ENCODE measurements around the gene DOK6.

DNA sequence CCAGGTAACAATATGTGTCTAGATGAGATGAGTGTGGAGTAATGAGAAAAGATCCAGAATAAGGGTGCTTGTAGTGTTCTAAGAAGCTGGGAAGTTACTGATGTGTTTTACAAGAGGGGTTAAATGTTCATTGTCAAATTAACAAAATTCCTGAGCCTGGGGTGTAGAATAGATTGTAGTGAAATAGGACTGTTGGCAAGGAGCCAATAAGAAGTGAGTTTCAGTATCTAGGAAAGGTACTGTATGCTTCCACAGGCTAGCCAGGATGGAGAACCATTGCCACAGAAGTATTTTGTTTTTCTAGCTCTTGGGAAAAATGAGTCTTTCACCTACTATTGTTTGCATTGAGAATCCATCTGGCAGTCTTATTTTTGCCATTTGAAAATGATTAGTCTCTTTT lies 10.5 kb downstream of the DOK6 start:
- TF ChIP-seq EZH2 (conservative IDR thresholded peaks at IDR 0.05; ENCODE audit: low read depth, low read length) (no peak), ZNF318 (CRISPR knock-in tag; IDR thresholded peaks at IDR 0.05) (no peak), MLLT10 (CRISPR knock-in tag; IDR thresholded peaks at IDR 0.05) (no peak), NKX3-1 (CRISPR knock-in tag; IDR thresholded peaks at IDR 0.05) (no peak), HOXA9 (CRISPR knock-in tag; IDR thresholded peaks at IDR 0.05; ENCODE audit: borderline replicate concordance) (no peak), ARNT (IDR thresholded peaks at IDR 0.05) (no peak), SP2 (CRISPR knock-in tag; IDR thresholded peaks at IDR 0.05) (no peak), BRF2 (CRISPR knock-in tag; IDR thresholded peaks at IDR 0.05) (no peak), ZNF629 (CRISPR knock-in tag; conservative IDR thresholded peaks at IDR 0.05) (no peak)
- TF ChIP-seq, protein P1, sequence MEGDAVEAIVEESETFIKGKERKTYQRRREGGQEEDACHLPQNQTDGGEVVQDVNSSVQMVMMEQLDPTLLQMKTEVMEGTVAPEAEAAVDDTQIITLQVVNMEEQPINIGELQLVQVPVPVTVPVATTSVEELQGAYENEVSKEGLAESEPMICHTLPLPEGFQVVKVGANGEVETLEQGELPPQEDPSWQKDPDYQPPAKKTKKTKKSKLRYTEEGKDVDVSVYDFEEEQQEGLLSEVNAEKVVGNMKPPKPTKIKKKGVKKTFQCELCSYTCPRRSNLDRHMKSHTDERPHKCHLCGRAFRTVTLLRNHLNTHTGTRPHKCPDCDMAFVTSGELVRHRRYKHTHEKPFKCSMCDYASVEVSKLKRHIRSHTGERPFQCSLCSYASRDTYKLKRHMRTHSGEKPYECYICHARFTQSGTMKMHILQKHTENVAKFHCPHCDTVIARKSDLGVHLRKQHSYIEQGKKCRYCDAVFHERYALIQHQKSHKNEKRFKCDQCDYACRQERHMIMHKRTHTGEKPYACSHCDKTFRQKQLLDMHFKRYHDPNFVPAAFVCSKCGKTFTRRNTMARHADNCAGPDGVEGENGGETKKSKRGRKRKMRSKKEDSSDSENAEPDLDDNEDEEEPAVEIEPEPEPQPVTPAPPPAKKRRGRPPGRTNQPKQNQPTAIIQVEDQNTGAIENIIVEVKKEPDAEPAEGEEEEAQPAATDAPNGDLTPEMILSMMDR (CRISPR knock-in tag; IDR thresholded peaks at IDR 0.05), result no peak
- TF ChIP-seq, protein P2, sequence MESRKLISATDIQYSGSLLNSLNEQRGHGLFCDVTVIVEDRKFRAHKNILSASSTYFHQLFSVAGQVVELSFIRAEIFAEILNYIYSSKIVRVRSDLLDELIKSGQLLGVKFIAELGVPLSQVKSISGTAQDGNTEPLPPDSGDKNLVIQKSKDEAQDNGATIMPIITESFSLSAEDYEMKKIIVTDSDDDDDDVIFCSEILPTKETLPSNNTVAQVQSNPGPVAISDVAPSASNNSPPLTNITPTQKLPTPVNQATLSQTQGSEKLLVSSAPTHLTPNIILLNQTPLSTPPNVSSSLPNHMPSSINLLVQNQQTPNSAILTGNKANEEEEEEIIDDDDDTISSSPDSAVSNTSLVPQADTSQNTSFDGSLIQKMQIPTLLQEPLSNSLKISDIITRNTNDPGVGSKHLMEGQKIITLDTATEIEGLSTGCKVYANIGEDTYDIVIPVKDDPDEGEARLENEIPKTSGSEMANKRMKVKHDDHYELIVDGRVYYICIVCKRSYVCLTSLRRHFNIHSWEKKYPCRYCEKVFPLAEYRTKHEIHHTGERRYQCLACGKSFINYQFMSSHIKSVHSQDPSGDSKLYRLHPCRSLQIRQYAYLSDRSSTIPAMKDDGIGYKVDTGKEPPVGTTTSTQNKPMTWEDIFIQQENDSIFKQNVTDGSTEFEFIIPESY (CRISPR knock-in tag; IDR thresholded peaks at IDR 0.05), result no peak
